Pancreas (tissue), 10 donors: ENCODE measurements around the gene PLPPR2. TPM values are rescaled to one million over a fixed set of nuclear protein-coding genes. Genes with fewer than 3 reads are reported as not detected.
A peak's percentile ranks its signal among the peaks of the same experiment; 100 is the strongest.

Experiments used
- ATAC-seq, 4 donors: fragments of 200-7000 bp; cut with Tn5 transposase; one replicate each; pipeline versions ENCODE4 v1.8.0 to v1.9.1; 2020; ENCODE audit warnings: mild to moderate bottlenecking in 4 of 4, moderate library complexity in 4 of 4
- DNase-seq, 6 donors: peaks; one replicate each; pipeline ENCODE4 v3.0.0-alpha.2; 2020
- FAIRE-seq: peaks from 2 replicates; lab custom pipeline; 2012; peaks lifted over from hg19 to GRCh38; lab: Jason Lieb, UNC
- H3K27ac ChIP-seq, 4 donors: fragments of 200-600 bp; sonication (generic); 1 replicate in 3 of 4; 2 replicates in 1 of 4; pipeline versions ENCODE4 v1.5.0 to v1.8.0; 2020
- H3K27me3 ChIP-seq, 4 donors: fragments of 200-600 bp; one replicate each; pipeline ENCODE4 v1.8.0; 2021
- H3K36me3 ChIP-seq, 3 donors: fragments of 200-600 bp; sonication (generic) in 1 of 3; one replicate each; pipeline versions ENCODE4 v1.5.0 to v1.8.0; 2020 to 2021
- H3K4me1 ChIP-seq, 3 donors: fragments of 200-600 bp; one replicate each; pipeline ENCODE4 v1.8.0; 2021
- H3K4me3 ChIP-seq, 4 donors: fragments of 200-600 bp; sonication (generic) in 2 of 4; one replicate each; pipeline versions ENCODE4 v1.5.0 to v1.8.0; 2020 to 2021
- H3K9me3 ChIP-seq, 4 donors: fragments of 200-600 bp; one replicate each; pipeline ENCODE4 v1.8.0; 2021
- WGBS, 2 donors: extraction: QIAGEN DNeasy Blood & Tissue Kit; methylation state at CpG; one replicate each; pipeline ENCODE4 v1.1.7; 2013; 5-methylcytosine and 5-hydroxymethylcytosine counted together
- intact Hi-C, 3 donors: fragments of 100-400 bp; cut with DNase I; formaldehyde crosslinking; loops; one replicate each; pipeline versions ENCODE4 v1.11.1 to v1.14.2; 2022
- polyA plus RNA-seq, 2 donors: library from polyadenylated mRNA; stranded (reverse); fragments of 200-250 nt; gene quantifications; one replicate each; pipeline ENCODE4 v1.2.3, GENCODE V29; 2013
- total RNA-seq, 6 donors: library from RNA; stranded (reverse); fragmentation: NEBNext Ultra II Directional in 4 of 6; extraction: Animal tissue kit (Norgen Biotek cat#: 25700) in 4 of 6; gene quantifications; one replicate each; pipeline versions ENCODE4 v1.2.1 to v1.2.4, GENCODE V29; 2021 to 2023
- TF ChIP-seq, protein P1 (sequence below), 4 donors: fragments of 200-600 bp; sonication (generic) in 3 of 4; IDR thresholded peaks; one replicate each; pipeline versions ENCODE4 v1.5.0 to v1.8.0; 2021; ENCODE audit warnings: antibody characterized with exemption in 4 of 4
- donor health status: healthy with polysubstance abuse.
- donor health status: DM: no; HTN: no; CAD: no; lungs with moderate emphysema.
- donor health status: DM: no; HTN: no; CAD: no.
- donor health status: control.
- donor health status: control.
- donor health status: Bipolar disorder and iron deficiency.
- donor health status: DM: yes; HTN: yes; CAD: no.
- donor health status: DM: no; HTN: no; CAD: no.
- donor health status: DM: no; HTN: no; CAD: no.
- donor health status: DM: yes; HTN: yes; CAD: no.

The PLPPR2 gene
- total and polyA plus RNA-seq, 8 donors = 4.4 to 32.8 (median 7.6) TPM

DNA sequence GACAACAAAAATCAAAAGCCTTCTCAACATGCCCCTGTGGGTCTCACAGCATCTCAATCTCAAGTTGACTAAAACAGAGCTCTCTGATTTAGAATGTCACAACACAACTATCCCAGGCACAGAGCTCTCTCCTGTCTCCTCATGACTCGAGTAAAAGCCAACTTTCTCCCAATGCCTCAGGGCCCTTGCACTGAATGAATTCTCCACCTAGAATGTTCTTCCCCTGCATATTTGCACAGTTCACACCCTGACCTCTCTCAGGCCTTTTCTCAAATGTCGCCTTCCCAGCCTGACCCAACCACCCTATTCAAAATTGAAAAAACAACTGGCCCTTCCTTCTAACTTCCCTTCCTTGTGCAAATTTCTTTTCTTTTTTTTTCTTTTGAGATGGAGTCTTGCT lies 15.5 kb downstream of the PLPPR2 start:
- no peak overlapping the region for H3K4me3 ChIP-seq
- H3K9me3 ChIP-seq = no peaks in the 10 kb centered on the region
- H3K27me3 ChIP-seq = no peaks in the 10 kb centered on the region
- H3K27ac ChIP-seq = no peak overlapping the region
- WGBS, 2 donors = 90 to 93% methylated on average over 2 of the region's 2 CpGs
- TF ChIP-seq, protein P1, sequence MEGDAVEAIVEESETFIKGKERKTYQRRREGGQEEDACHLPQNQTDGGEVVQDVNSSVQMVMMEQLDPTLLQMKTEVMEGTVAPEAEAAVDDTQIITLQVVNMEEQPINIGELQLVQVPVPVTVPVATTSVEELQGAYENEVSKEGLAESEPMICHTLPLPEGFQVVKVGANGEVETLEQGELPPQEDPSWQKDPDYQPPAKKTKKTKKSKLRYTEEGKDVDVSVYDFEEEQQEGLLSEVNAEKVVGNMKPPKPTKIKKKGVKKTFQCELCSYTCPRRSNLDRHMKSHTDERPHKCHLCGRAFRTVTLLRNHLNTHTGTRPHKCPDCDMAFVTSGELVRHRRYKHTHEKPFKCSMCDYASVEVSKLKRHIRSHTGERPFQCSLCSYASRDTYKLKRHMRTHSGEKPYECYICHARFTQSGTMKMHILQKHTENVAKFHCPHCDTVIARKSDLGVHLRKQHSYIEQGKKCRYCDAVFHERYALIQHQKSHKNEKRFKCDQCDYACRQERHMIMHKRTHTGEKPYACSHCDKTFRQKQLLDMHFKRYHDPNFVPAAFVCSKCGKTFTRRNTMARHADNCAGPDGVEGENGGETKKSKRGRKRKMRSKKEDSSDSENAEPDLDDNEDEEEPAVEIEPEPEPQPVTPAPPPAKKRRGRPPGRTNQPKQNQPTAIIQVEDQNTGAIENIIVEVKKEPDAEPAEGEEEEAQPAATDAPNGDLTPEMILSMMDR (IDR thresholded peaks at IDR 0.05) = no peak
- no peak for ATAC-seq
- FAIRE-seq = no peak
- H3K36me3 ChIP-seq = no peaks in the 10 kb centered on the region
- DNase-seq = no peak
- peaks cover 4 to 11% (median 5%) of the 10 kb centered on the region in 3 donors for H3K4me1 ChIP-seq
- intact Hi-C loops = no loop called here

DNA sequence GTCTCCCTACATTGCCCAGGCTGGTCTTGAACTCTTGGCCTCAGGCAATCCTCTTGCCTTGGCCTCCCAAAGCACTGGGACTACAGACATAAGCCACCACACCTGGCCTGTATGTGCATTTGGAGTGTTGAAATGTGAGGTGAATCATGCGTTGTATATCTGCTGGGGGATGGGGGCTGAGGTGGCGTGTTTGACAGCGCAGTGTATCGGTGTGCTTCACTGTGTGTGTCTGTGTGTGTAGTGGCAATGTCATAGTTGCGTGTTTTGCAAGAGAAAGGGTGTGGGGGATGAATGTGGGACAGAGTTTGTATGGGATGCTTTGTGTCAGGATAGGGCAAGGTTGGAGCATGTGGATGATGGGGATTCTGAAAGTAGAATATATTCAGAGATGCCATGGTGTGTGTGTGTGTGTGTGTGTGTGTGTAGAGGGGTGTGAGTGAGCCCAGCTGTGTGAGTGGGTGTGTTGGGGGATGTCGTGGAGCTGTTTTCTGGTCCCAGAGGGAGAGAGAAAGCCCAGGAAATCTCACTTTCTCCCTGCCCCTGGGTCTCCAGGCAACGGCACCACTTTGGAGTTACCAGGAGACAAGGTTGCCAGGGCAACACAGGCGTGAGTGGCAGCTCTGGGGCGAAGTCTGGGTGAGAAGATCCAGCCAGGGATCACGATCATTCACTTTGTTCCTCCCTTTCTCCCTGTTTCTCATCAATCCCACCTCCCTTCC lies 18.1 kb downstream of the PLPPR2 start:
- no peak overlapping the region for H3K4me3 ChIP-seq
- H3K4me1 ChIP-seq = peaks cover 4 to 23% (median 5%) of the 10 kb centered on the region in 3 donors
- peak overlapping the region in 1 of 4 donors; percentile 79 for H3K27ac ChIP-seq
- TF ChIP-seq, protein P1 (IDR thresholded peaks at IDR 0.05) = no peak
- FAIRE-seq (no peak), ATAC-seq (peak in 1 of 4 donors; percentile 20), DNase-seq (peak in 2 of 6 donors; percentile 35 to 39)
- intact Hi-C loops = no loop called here
- 53 to 55% methylated on average over 10 of the region's 10 CpGs for WGBS, 2 donors
- H3K9me3 ChIP-seq = no peaks in the 10 kb centered on the region
- no peaks in the 10 kb centered on the region for H3K36me3 ChIP-seq
- H3K27me3 ChIP-seq = no peaks in the 10 kb centered on the region

DNA sequence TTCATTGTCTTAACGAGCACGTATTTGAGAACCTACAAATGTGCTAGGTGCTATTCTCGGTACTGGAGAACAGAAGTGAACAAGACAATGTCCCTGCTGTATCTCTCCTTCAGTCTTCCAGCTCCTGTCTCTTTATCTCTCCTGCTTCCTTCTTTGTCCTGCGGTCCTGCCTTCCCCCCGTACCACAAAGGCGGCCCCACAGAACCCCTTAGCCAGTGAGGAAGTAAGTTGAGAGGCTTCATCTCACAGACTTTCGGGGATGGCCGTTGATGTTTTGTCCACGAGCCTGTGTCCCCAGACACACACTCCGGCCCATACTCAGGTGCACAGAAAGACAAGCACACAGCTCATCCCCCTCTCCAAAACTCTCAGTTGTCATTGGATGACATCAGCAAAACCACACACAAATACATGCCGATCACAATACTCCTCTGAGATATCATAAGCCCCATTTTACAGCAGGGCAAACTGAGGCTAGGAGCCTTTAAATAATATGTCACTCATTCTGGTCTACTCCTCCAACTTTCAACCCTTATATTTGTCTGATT lies 18.7 kb downstream of the PLPPR2 start:
- no peaks in the 10 kb centered on the region for H3K36me3 ChIP-seq
- WGBS, 2 donors = 37 to 41% methylated on average over 11 of the region's 11 CpGs
- FAIRE-seq (no peak), DNase-seq (peak in 1 of 6 donors; percentile 22), ATAC-seq (no peak)
- peak overlapping the region; percentile 79 to 97 (median 93) for H3K27ac ChIP-seq
- TF ChIP-seq, protein P1 (IDR thresholded peaks at IDR 0.05) = no peak
- intact Hi-C loops = no loop called here
- peak overlapping the region; percentile 33 to 51 (median 46) for H3K4me3 ChIP-seq
- H3K27me3 ChIP-seq = no peaks in the 10 kb centered on the region
- H3K9me3 ChIP-seq = no peaks in the 10 kb centered on the region
- H3K4me1 ChIP-seq = peaks cover 4 to 28% (median 5%) of the 10 kb centered on the region in 3 donors

DNA sequence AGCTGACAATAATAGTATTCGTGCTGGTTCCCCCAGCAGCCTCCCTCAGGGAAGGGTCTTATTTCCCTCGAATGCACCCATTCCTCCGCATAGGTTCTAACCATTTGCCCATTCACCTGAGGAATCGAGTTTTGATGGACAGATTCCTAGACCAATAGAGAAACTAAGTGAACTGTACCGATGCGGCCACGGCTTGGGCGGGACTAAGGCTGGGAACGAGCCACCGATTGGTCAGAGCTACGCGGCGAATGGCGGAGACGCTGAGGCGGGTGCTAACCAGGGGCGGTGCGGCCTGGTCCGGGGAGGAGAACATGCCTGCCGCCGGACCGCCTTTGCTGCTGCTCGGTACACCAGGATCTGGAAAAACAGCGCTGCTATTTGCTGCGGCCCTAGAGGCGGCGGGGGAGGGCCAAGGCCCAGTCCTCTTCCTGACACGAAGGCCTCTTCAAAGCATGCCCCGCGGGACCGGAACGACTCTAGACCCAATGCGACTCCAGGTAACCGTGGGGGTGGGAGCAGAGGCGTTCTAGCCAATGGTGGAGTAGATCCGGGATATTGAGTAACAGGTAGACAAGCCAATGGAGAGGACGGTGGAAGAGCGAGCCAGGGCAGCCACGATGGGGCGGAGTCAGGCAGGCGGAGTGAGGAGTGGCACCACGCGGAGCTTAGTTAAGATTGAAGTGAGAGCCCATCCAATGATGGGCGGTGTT lies 19.4 kb downstream of the PLPPR2 start, which contains the start of gene SWSAP1:
Gene SWSAP1, plus strand, starts transcription at position 234 of the 710 bp plus-strand sequence. Its CDS starts 15 bp downstream, at position 249.
- WGBS, 2 donors = 0% methylated on average over 44 of the region's 44 CpGs
- FAIRE-seq (peak; percentile 94), DNase-seq (peak; percentile 95 to 99 (median 99)), ATAC-seq (peak; percentile 92 to 94 (median 92))
- peak within 1 kb of the TSS; percentile 33 to 51 (median 46) for H3K4me3 ChIP-seq
- no peaks in the 10 kb centered on the region for H3K9me3 ChIP-seq
- intact Hi-C loops = no loop called here
- peak within 1 kb of the TSS; percentile 79 to 97 (median 93) for H3K27ac ChIP-seq
- no peaks in the 10 kb centered on the region for H3K27me3 ChIP-seq
- TF ChIP-seq, protein P1 (IDR thresholded peaks at IDR 0.05) = no peak
- no peaks in the 10 kb centered on the region for H3K36me3 ChIP-seq
- peaks cover 4 to 28% (median 5%) of the 10 kb centered on the region in 3 donors for H3K4me1 ChIP-seq
